Measurements from ENCODE around the gene KIF13A.
"Not testable (repeated sequence)": the region's sequence is repeated elsewhere in the genome, so short reads cannot be mapped to it uniquely, and the experiment has no call there.

The KIF13A gene

GRCh38 chr6:17768881-17769280 is 218.6 kb downstream of the KIF13A start:
- FAIRE-seq = no peak

- FAIRE-seq = no peak
These were observed 219.0 kb downstream of the KIF13A start for GRCh38 chr6:17768388-17768787.

GRCh38 chr6:17762651-17763050 is 224.8 kb downstream of the KIF13A start:
- FAIRE-seq = no peak

- FAIRE-seq = no peak
These were observed 229.3 kb downstream of the KIF13A start for GRCh38 chr6:17758119-17758518.

- FAIRE-seq = no peak
These were observed 233.2 kb downstream of the KIF13A start for GRCh38 chr6:17754254-17754653.

- not testable (repeated sequence) for FAIRE-seq
These were observed 242.1 kb downstream of the KIF13A start for GRCh38 chr6:17745324-17745723.

GRCh38 chr6:17744757-17745308 is 242.6 kb downstream of the KIF13A start:
- not testable (repeated sequence) for FAIRE-seq

GRCh38 chr6:17744019-17744756 is 243.2 kb downstream of the KIF13A start:
- no peak for FAIRE-seq

GRCh38 chr6:17741507-17741906 is 245.9 kb downstream of the KIF13A start:
- no peak for FAIRE-seq

GRCh38 chr6:17740559-17741220 is 246.7 kb downstream of the KIF13A start:
- no peak for FAIRE-seq

GRCh38 chr6:17737704-17738252 is 249.7 kb downstream of the KIF13A start:
- no peak for FAIRE-seq

- not testable (repeated sequence) for FAIRE-seq
These were observed 252.1 kb downstream of the KIF13A start for GRCh38 chr6:17735311-17735710.

- no peak for FAIRE-seq
These were observed 257.2 kb downstream of the KIF13A start for GRCh38 chr6:17730078-17730704.

- FAIRE-seq = no peak
These were observed 258.0 kb downstream of the KIF13A start for GRCh38 chr6:17729223-17730077.

GRCh38 chr6:17728551-17729222 is 258.7 kb downstream of the KIF13A start:
- FAIRE-seq = no peak

GRCh38 chr6:17725083-17725482 is 262.4 kb downstream of the KIF13A start:
- no peak for FAIRE-seq

- no peak for FAIRE-seq
These were observed 263.1 kb downstream of the KIF13A start for GRCh38 chr6:17724341-17724740.

- FAIRE-seq = no peak
These were observed 265.8 kb downstream of the KIF13A start for GRCh38 chr6:17721671-17722070.

GRCh38 chr6:17719323-17720041 is 268.0 kb downstream of the KIF13A start:
- no peak for FAIRE-seq

GRCh38 chr6:17716221-17716620 is 271.2 kb downstream of the KIF13A start:
- FAIRE-seq = no peak

All from endometrium (tissue), 2 donors.